BJ (cell line): Measurements from ENCODE around the gene PAQR9. TPM values are rescaled to one million over a fixed set of nuclear protein-coding genes. Genes with fewer than 3 reads are reported as not detected.
"Not testable (repeated sequence)": the region's sequence is repeated elsewhere in the genome, so short reads cannot be mapped to it uniquely, and the experiment has no call there.

ENCODE experiments used
- CTCF ChIA-PET: fragments of 350-600 bp; formaldehyde crosslinking; extraction: SDS; loops from one replicate; lab custom pipeline; 2021; ENCODE audit warnings: antibody characterized with exemption, inconsistent platforms; lab: Yijun Ruan, JAX
- POLR2A ChIA-PET: fragments of 300-600 bp; sonication (Branson Sonifier 250); formaldehyde crosslinking; extraction: SDS; loops from one replicate; lab custom pipeline; 2021; ENCODE audit warnings: antibody characterized with exemption; lab: Charles Lee
- DNase-seq: peaks from one replicate; pipeline ENCODE4 v3.0.0-alpha.2; 2011; ENCODE audit warnings: low read depth
- H3K27me3 ChIP-seq: 2 replicates; pipeline ENCODE4 v1.6.0; 2011; ENCODE audit warnings: low read length; ENCODE audit not compliant: control insufficient read depth, insufficient read depth
- H3K36me3 ChIP-seq: 2 replicates; pipeline ENCODE4 v1.5.1; 2011; ENCODE audit warnings: low read length; ENCODE audit not compliant: control insufficient read depth, insufficient read depth
- H3K4me3 ChIP-seq: 2 replicates; pipeline ENCODE4 v1.5.1; 2011; ENCODE audit warnings: low read depth, mild to moderate bottlenecking, control low read depth, low read length
- polyA plus RNA-seq: library from polyadenylated mRNA; depleted of rRNA; stranded (reverse); fragments of >200 nt; gene quantifications from 2 replicates; pipeline ENCODE4 v1.2.3, GENCODE V29; 2011
- TF ChIP-seq, protein P1 (sequence below): IDR thresholded peaks from 2 replicates; pipeline ENCODE4 v1.5.1; 2011; ENCODE audit warnings: low read depth, mild to moderate bottlenecking, control low read depth, inconsistent platforms, low read length, moderate library complexity; ENCODE audit not compliant: insufficient read depth

The PAQR9 gene
- polyA plus RNA-seq, 1 experiment: not detected

DNA sequence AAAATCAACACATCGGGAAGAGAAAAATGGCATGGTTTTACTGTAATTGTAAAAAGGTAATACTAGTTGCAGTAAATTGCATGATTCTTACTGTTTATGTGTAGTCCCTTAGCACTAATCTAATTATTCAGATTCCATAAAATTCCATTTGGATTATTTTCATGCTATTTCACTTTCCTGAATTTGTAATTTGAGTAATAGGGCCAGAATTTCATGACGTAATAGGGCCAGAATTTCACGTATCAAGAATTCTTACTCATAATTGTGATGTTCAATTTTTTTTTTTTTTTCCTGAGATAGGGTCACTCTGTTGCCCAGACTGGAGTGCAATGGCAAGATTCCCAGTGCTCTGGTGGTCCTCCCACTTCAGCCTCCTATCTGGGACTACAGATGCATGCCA, 35.0 kb upstream of the PAQR9 start:
- H3K4me3 ChIP-seq: no peak overlapping the region
- CTCF ChIA-PET: interaction anchor here (12.7 kb wide), 1 partner anchor 169 kb away, joined by 160 read pairs; no protein-coding TSS in a partner anchor
- DNase-seq: no peak
- H3K36me3 ChIP-seq: no peaks in the 10 kb centered on the region
- H3K27me3 ChIP-seq: no peaks in the 10 kb centered on the region
- TF ChIP-seq, protein P1, sequence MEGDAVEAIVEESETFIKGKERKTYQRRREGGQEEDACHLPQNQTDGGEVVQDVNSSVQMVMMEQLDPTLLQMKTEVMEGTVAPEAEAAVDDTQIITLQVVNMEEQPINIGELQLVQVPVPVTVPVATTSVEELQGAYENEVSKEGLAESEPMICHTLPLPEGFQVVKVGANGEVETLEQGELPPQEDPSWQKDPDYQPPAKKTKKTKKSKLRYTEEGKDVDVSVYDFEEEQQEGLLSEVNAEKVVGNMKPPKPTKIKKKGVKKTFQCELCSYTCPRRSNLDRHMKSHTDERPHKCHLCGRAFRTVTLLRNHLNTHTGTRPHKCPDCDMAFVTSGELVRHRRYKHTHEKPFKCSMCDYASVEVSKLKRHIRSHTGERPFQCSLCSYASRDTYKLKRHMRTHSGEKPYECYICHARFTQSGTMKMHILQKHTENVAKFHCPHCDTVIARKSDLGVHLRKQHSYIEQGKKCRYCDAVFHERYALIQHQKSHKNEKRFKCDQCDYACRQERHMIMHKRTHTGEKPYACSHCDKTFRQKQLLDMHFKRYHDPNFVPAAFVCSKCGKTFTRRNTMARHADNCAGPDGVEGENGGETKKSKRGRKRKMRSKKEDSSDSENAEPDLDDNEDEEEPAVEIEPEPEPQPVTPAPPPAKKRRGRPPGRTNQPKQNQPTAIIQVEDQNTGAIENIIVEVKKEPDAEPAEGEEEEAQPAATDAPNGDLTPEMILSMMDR: no peak
- POLR2A ChIA-PET: no interaction called here

DNA sequence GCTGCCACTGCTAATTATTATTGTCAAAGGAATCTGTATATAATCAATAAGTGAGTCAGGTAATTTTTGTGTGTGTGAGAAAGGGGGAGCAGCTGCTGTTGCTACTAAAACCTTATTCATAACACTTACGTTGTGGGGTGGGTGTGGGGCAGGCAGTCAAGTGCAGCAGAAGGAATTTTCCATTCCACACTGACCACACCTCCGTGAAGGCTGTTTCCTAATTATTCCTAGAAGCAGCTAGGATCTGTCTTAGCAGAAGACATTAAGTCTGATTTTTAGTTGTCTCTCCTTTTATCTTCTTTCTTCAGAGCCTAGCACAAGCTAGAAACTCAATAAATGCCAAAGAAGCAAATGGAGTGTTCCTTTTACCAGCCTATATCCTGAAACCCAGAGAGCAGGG, 33.9 kb upstream of the PAQR9 start:
- ChIA-PET POLR2A (no interaction called here), CTCF (interaction anchor here (0.7 to 12.7 kb wide), 4 partner anchors 11 to 168 kb away, joined by 3 to 160 read pairs (median 4); no protein-coding TSS in a partner anchor)
- Histone ChIP-seq H3K36me3 (no peaks in the 10 kb centered on the region), H3K27me3 (no peaks in the 10 kb centered on the region), H3K4me3 (no peak overlapping the region)
- no peak for DNase-seq
- TF ChIP-seq, protein P1: no peak

DNA sequence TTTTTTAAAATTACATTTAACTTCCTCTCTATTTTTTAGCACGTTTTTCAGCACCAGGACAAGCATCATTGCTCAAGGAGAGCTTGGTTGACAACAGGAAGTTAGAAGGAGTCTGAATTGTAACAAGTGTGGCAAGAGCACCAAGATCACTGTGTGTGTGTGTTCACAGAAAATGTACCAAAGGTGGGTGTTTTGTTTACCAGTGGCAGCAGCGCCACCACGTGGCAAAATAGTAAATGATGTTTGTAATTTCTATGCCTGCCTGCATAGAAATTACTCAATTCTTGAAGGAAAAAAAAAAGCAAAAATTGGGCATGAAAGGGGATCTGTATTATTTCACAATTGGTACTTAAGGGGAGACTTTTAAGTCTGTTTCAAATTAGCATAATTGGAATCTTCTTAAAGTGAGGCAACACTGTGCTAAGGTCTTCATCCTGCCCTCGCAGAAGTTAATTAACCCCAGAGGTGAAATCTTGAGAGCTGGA, 30.5 kb upstream of the PAQR9 start:
- TF ChIP-seq, protein P1: peak; percentile 68
- Histone ChIP-seq H3K27me3 (no peaks in the 10 kb centered on the region), H3K4me3 (no peak overlapping the region), H3K36me3 (no peaks in the 10 kb centered on the region)
- POLR2A ChIA-PET: no interaction called here
- CTCF ChIA-PET: interaction anchor here (0.5 to 12.7 kb wide), 8 partner anchors 9 to 407 kb away, joined by 3 to 160 read pairs (median 4); no protein-coding TSS in a partner anchor
- DNase-seq: no peak

DNA sequence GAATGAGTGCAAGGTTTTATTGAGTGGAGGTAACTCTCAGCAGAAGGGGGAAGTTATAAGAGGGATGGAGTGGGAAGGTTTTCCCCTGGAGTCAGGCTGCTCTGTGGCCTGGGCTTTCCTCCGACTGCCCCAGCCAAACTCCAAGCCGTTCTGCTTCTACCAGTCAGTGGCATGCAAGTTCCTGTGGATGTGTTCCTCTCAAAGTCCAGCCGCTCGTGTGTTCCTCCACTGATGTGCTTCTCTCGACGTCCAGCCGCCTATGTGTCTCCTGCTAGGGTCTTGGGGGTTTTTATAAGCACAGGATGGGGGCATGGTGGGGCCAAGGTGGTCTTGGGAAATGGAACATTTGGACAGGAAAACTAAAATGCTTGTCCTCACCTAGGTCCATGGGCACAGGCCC, 28.8 kb upstream of the PAQR9 start:
- Histone ChIP-seq H3K27me3 (no peaks in the 10 kb centered on the region; the same call in 1 of the 2 replicates), H3K36me3 (no peaks in the 10 kb centered on the region), H3K4me3 (no peak overlapping the region)
- no peak for DNase-seq
- ChIA-PET CTCF (interaction anchor here (1.0 to 12.7 kb wide), 3 partner anchors 13 to 405 kb away, joined by 4 to 160 read pairs (median 4); no protein-coding TSS in a partner anchor), POLR2A (no interaction called here)
- TF ChIP-seq, protein P1: no peak

DNA sequence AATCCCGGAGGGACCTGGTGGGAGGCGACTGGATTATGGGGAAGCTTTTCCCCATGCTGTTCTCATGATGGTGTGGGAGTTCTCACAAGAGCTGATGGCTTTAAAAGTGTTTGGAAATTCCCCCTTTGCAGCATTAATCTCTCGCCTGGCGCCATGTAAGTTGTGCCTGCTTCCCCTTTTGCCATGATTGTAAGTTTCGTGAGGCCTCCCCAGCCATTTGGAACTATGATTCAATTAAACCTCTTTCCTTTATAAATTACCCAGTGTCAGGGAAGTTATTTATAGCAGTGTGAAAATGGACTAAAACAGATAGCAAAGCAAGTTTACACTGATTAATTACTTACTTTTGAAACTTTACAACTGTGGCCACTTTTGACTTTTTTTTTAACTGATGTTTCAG, 27.2 kb upstream of the PAQR9 start:
- CTCF ChIA-PET: interaction anchor here (0.6 to 12.7 kb wide), 6 partner anchors 16 to 653 kb away, joined by 3 to 160 read pairs (median 3); no protein-coding TSS in a partner anchor
- no peaks in the 10 kb centered on the region for H3K36me3 ChIP-seq
- POLR2A ChIA-PET: no interaction called here
- H3K4me3 ChIP-seq: no peak overlapping the region
- no peak for DNase-seq
- TF ChIP-seq, protein P1: no peak
- H3K27me3 ChIP-seq: no peaks in the 10 kb centered on the region; the same call in 1 of the 2 replicates

DNA sequence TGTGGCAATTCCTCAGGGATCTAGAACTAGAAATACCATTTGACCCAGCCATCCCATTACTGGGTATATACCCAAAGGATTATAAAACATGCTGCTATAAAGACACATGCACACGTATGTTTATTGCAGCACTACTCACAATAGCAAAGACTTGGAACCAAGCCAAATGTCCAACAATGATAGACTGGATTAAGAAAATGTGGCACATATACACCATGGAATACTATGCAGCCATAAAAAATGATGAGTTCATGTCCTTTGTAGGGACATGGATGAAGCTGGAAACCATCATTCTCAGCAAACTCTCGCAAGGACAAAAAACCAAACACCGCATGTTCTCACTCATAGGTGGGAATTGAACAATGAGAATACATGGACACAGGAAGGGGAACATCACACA, 25.4 kb upstream of the PAQR9 start:
- CTCF ChIA-PET: interaction anchor here (1.0 to 12.7 kb wide), 2 partner anchors 11 to 159 kb away, joined by 3 to 160 read pairs; no protein-coding TSS in a partner anchor
- POLR2A ChIA-PET, DNase-seq: not testable (repeated sequence)

DNA sequence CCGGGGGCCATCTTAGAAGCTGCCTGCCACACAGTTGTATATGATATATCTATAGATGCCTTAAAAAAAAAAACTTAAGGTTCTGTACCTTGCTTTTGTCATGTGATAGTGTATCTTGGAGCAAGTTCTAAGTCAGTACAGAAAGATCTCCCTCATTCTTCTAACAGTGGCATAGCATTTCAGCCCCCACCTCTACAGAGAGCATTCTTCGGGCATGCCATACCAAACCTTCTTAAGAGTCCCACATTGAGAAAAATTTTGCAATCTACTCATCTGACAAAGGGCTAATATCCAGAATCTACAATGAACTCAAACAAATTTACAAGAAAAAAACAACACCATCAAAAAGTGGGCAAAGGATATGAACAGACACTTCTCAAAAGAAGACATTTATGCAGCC, 24.7 kb upstream of the PAQR9 start:
- DNase-seq, H3K4me3 ChIP-seq, H3K36me3 ChIP-seq, H3K27me3 ChIP-seq, POLR2A ChIA-PET: not testable (repeated sequence)
- CTCF ChIA-PET: interaction anchor here (0.6 to 12.7 kb wide), 10 partner anchors 9 to 404 kb away, joined by 3 to 160 read pairs (median 4); no protein-coding TSS in a partner anchor

More for the DNA sequence above, 25.4 kb upstream of the PAQR9 start:
- not testable (repeated sequence) for H3K36me3 ChIP-seq, H3K27me3 ChIP-seq, H3K4me3 ChIP-seq
